Endothelial cell of hepatic sinusoid (primary cell): ENCODE data around the gene LARGE1.

Source experiments
- in situ Hi-C: cut with HindIII; loops from 2 replicates; pipeline ENCODE4 v1.10.0; 2017; ENCODE audit warnings: low sequenced_read_pairs

The LARGE1 gene

GRCh38 chr22:33299245-33299956 lies 620.9 kb downstream of the LARGE1 start:
- in situ Hi-C loops: no loop called here

GRCh38 chr22:33296941-33297340 lies 623.3 kb downstream of the LARGE1 start:
- in situ Hi-C loops: no loop called here

DNA sequence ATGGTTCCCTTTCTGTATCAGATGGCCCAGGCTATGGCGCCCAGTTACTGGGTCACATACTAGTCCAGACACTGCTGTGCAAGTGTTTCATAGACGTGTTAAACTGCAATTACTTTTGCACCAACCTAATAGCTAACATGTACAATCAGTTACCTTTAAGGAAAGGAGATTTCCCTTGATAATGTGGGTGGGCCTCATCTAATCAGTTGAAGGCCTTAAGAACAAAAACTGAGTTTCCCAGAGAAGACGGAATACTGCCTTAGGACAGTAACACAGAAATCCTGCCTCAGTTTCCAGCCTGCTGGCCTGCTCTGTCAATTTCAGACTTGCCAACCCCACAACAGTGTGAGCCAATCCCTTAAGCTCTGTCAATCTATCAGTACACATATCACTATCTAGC lies 632.2 kb downstream of the LARGE1 start:
- in situ Hi-C loops: no loop called here

DNA sequence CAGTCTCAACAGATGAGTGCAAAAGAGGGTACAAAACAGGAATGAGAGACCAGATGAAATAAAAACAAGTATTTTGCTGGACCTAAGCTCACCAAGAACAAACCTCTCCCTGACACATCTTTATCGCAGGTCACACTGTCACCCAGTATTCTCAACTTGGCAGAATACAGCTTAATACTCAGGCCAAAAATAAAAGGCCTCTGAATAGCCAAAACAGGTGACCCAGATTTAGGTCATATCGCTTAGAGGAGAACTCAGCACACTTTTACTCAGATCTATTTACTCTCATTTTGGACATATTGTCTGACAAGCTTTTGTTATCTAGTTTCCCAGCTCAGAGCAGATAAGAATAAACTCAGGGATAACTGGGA lies 645.2 kb downstream of the LARGE1 start:
- in situ Hi-C loops: no loop called here

DNA sequence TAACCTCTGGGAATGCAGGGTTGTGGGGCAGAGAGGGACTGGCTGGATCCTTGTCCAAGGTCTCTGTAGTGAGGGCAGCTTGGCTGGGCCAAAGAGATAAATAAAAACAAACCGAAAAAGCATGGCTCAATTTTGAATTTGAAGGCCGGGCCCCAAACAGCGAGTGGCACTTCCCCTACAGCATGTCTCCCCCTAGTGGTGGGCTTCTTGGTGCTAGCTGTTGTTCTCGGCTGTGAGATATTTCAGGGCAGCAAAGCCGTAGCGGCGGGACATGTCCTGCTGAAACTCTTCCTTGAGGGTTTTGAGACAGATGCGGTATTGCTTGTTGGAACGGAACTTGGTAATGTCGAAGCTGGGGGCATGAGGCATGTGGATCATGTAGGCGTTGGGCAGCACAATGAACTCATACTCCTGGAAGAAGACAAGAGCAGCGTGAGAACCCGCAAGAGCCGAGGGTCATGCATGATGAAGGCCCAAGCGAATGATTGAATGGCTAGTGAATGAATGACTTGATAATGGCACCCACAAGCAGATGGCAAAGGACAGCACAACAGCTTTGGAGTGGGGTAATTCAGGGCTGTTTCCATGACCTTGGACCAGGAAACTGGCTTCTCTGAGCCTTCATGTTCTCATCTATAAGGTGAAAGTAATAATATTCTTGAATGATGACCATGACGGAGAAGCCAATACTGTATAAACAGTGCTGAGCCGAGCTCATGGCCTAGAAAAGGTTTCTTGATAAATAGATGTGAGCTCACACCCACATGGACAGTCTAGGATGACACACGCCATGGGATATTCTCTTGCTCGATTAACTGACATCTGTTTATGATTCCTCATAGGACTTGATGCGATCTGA lies 645.8 kb downstream of the LARGE1 start:
- in situ Hi-C loops: no loop called here

- in situ Hi-C loops: no loop called here
Measured at GRCh38 chr22:33272871-33273270, 647.4 kb downstream of the LARGE1 start.

DNA sequence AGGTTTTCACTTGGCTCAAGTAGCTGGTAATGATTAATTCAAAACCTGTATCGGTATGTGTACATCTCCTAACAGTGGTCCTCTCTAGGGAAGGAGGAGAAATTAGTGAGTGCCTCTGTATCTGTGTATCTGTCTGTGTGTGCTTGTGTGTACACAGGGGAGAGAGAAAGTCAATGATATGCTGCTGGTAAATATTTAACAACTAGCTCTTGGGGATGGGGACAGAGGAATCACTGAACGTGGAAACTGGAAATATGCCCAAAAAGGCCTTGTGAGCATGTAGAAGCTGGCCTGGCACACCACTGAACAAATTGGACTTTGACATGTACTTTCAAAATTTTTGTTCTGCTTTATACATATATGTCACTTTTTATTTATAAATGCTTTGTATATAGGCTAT lies 648.1 kb downstream of the LARGE1 start:
- in situ Hi-C loops: no loop called here

GRCh38 chr22:33271390-33272161 lies 648.7 kb downstream of the LARGE1 start:
- in situ Hi-C loops: no loop called here

DNA sequence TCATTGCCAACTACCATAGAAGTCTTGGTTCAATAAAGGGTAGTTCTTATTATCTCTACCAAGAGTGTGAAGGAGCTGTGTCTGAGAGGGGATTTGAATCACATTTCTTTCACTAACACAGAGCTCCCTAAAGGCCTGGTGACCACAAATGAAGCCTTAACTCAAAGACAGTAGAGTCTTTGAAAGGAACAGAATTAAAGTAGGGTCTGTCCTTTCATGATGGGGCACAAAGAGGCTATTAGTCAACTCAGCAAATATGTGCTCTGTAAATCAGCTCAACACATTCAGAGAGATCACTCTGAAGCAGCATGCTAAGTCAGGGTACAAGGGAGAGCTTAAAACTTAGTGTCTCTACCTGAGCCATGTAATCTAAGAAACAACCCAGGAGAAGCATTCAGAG lies 649.7 kb downstream of the LARGE1 start:
- in situ Hi-C loops: no loop called here

DNA sequence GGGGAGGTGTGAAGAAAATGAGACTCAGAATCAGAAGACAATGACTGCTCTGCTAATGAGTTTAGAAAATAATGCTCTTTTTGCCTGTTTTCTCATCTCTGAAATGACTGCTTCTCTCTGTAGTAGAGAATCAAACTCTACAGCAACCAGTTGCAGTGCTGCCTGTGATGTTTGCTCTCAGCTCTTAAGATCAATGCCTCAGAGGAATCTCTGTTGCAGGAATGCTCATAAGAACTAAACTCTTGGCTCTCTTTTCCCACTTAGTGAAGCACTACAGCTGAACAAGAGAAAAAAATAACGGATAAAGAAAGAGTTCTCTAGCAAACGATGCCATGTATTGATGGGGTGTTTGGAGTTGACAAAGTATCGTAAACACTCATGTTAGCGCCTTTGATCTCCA lies 658.6 kb downstream of the LARGE1 start:
- in situ Hi-C loops: no loop called here

DNA sequence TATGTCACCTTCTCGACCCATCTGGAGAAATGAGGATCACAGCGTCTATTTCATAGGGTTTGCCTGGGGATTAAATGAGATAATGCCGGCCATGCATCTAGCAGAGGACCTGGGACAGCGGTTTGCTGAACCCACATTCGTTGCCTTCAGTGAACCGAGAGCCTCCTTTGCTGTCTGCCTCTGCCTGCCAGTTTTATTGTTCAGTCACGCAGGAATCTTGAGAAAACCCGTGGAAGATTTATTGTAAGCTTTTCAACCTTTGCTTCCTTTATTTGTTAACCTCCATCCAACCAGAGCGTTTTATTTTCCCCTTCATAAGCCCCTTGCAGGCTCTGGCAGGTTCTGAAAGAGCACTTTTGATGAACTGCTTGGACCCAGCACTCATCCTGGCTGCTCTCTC lies 659.8 kb downstream of the LARGE1 start:
- in situ Hi-C loops: no loop called here

- in situ Hi-C loops: no loop called here
Measured at GRCh38 chr22:33255791-33256190, 664.5 kb downstream of the LARGE1 start.

- in situ Hi-C loops: no loop called here
Measured at GRCh38 chr22:33248948-33249347, 671.3 kb downstream of the LARGE1 start.

GRCh38 chr22:33247758-33248157 lies 672.5 kb downstream of the LARGE1 start:
- in situ Hi-C loops: no loop called here

DNA sequence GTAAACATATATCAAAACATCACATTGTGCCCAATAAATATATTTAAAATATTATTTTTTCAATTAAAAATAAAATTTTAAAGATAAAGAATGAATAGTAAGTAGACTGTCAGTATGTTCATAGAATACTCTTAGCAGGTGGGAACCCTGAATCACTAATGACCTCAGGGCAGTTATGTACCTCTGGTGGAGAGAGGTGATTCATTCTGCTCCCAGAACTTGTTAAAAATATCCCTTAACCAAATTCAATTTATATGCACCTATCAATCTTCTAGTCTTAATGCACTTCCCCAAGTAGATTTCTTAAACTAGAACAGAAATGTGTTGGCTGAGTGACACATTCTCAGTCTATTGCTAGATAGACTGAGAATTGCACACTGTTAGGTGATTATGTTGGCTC lies 678.2 kb downstream of the LARGE1 start:
- in situ Hi-C loops: no loop called here

DNA sequence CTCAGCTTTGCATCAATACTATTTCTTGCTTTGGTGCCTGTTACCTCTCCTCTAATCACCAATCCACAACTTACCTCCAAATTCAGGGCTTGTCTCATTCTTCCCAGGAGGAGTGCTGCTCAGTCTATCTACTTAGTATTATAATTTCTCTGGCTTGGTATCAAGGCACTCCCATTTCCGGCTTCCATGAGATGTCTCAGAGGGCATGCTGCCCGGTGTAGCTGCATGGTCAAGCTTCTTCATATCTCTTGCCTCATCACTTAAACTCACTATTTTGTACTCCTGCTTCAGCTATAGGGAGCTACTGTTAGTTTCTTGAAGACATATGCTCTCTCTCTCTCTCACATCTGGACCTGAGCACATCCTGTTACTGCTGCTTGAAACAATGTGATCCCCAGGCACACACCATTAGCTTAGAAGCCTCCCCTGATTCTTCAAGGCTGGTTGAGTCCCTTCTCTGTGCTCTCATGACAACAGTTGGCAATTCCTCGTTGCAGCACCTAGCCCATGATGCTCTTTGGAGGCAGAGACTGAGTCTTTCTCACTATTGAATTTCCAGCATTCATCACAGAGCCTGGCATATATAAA lies 679.3 kb downstream of the LARGE1 start:
- in situ Hi-C loops: no loop called here

DNA sequence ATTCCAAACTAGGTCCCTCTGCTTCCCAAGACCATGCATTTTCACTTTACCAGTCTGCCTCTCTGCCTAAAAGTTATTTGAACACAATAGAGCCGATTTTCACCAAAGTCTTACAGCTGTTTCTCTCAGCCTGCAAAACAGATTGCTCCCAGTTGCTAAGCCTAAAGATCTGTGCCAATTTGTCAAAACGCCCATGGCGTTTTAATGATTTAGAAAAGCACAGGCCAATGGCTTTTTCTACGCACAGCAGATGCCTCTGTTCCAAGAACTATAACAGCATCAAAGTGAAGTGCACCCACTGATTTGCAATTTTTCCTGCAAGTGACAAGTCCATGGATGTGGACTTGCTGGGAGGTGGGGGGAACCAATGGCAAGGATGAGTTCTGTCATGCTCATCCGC lies 688.2 kb downstream of the LARGE1 start:
- in situ Hi-C loops: no loop called here

DNA sequence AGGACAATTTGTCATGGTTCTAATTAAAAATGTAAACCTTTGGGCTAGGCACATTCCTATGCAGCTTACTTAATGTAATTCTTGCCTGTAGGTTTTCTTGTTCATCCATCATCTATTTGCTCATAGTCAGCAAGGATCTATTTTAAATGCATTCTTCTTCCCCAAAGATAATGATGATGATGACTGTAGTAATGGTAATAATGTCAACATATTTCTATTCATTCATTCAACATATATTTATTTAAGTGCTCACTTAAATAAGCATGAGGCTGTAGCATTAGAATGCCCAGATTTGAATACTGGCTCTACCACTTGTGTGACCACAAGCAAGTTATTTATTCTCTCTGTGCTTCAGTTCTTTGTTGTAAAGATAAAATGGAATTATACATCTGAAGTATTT lies 692.5 kb downstream of the LARGE1 start:
- in situ Hi-C loops: no loop called here

- in situ Hi-C loops: no loop called here
Measured at GRCh38 chr22:33224841-33225240, 695.4 kb downstream of the LARGE1 start.
